Stimulated activated CD8-positive, alpha-beta memory T cell treated with anti-CD3 and anti-CD28 coated beads, Interleukin-15, amount 100 ng/mL, for 4 hours (primary cell): ENCODE measurements around the gene RASGRP2.

Experiments used
- DNase-seq, 2 donors: peaks; one replicate each; pipeline ENCODE4 v3.0.0-alpha.2; 2020; ENCODE audit warnings: low read depth in 2 of 2

RASGRP2 gene

DNA sequence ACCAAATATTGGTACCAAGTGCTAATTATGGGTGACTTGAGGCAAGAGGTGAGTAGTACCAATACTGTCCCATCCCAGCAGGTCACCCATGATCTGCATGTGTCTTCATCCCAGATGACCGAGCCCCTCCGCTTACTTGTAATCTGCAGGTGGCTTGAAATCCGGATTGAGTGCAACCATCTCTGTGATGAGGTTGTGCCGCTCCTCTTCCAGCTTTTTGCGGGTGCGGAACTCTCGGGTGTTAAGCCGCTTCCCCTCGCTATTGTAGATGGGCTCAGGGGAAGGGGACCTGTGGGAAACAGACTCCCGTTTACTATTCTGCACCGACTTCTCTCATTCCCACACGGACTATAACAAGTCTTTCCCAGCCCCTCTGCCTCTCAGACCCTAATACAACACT lies 26.2 kb upstream of the RASGRP2 start:
- no peak for DNase-seq

DNA sequence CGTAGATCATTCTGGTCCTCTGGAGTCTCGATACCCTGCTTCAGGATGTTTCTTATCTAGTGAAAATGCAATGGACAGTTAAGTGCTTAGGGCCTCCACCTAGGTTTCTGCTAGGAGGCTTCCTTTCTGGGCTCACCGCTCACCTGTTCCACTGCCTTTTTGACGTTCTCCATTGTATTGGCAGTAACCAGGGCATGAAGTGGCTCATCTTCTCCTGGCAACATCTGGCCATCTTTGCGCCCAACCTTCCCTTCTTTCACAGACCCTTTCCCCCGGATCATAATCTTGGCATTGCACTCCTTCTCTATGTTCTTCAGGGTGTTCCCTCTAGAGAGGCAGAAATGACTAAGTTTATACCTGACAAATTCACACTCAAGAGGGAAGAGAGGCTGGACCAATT lies 25.3 kb upstream of the RASGRP2 start:
- no peak for DNase-seq

DNA sequence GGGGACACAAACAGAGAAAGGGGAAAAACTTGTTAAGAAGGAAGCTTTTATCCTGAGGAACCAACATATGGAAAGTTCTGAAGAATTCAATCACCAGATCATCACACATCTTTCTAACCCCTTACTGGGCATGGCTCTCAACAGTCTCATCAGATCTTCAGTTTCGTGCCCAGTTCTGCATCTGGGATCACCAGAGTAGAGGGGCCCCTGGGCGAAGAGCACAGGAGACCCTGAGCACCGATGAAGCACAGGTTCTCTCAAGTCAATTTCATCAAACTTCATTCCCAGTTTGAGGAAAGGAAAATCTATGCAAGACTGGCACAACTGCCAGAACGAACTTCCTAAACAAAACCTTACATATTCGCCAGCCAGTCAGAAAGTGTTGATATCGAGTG lies 24.4 kb upstream of the RASGRP2 start:
- no peak for DNase-seq

DNA sequence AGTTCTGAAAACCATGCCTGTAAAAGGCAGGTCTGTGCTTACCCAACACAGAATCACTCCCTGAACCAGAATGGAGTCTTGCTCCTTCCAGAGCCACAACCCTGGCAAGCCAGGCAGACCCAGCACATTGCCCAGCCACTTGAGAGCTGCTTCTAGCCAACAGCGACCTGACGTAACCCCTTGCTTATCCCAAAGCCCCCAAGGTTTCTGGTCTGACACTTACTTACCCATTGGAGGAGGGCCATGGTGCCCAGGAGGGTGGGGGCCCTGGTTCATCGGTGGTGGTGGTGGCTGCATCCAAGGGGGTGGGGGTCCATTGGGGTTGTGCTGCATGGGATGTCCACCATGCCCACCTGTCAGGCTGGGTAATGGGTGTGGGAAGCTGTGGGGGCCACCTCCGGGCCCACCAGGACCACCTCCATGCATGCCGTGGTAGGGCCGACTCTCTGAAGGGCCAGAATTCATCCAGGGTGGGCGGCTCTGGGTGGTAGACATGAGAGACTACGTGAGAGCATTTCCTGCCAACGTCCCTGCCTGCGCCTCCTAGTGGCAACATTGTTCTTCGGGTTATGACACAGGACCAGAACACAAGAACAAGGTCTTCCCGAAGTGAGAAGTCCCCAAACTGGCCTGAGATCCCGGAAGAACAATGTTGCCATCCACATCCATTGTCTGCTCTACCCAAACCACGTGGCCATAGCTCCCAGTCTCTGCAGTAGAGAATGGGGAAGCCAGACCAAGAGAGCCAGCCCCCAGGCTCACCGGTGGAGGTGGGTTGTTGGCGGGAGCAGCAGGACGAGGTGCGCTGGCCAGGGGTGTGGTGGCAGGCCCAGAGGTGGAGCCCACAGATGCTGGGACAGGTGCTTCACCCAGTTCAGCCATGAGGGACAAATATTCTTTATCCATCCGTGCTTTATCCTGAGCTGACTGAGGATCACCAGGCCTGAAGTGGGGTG lies 23.7 kb upstream of the RASGRP2 start:
- DNase-seq: peak; percentile 37 to 62

DNA sequence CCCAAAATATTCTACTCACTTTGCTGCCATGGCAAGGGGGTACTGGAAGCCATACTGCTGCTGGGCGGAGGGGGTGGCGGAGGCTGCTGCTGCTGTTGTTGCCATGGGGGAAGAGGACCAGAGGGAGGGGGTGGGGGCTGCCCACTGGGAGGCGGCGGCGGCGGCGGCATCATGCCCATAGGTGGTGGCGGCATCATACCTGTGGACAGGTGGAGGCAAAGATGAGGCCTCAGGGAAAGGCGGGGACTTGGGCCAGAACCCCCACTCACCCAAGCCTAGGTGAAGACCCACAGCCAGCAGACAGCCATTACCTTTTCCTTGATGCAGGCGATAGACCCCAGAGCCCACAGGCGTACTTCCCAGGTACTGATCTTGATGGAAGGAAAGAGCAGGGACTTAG lies 22.9 kb upstream of the RASGRP2 start:
- DNase-seq: no peak

DNA sequence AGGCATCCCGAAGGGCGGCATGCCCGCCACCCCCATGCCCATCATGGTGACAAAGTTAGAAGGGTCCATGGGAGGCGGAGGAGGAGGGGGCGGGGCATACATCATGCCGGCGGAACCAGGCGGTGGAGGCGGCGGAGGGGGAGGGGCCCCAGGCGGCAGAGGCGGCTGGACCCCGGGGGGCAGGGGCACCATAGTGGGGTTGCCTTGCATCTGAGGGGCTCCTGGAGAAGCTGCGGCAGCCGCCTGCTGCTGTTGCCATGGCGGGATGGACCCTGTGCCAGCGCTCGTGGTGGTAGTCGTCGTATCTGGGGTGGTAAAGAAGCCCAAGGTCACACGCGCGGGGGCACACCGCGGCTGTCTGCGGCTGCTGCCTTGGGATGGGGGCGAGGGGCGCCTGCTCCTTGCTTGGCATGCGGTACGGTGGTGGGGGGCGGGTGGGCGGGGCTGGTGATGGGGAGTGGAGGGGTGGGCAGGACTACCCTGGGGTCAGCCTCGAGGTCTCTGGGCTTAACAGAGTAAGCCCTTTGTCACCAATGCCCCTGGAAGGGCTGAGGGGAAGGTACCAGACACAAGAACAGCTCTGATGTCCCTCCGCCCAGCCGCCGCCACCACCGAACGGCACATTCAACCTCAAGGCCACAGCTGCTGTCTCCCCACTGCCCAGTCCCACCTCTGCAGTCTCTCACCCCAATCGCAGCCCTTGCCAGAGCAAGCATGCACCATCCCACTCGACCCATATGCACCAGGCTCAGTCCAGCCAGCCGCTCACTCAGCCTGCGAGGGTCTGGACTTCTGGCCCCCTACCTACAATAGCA lies 22.1 kb upstream of the RASGRP2 start:
- DNase-seq: no peak

DNA sequence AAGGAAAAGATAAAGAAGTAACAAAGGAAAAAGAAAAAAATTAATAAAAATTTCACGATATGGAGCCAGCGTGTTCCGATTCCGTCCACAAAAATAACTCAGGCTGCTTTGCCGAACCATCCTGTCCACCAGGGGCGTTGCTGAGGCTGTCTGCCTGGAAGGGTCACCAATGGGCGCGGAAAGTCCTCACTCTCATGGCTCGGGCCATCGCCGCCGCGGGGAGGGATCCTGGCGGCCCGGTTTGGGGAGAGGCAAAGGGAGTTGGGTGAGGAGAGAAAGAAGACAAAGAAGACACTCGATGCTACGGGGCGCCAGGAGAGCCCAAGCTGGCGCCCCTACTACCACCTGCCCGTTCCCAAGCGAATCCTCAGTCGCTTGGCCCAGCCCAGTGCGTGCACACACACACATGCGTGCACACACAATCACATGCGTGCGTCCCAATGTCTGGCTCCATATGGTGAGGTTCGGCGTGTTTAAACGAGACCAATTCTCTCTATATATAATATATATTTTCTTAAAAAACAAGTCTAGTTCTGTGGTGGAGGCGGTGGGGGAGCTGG lies 21.4 kb upstream of the RASGRP2 start:
- DNase-seq: no peak

DNA sequence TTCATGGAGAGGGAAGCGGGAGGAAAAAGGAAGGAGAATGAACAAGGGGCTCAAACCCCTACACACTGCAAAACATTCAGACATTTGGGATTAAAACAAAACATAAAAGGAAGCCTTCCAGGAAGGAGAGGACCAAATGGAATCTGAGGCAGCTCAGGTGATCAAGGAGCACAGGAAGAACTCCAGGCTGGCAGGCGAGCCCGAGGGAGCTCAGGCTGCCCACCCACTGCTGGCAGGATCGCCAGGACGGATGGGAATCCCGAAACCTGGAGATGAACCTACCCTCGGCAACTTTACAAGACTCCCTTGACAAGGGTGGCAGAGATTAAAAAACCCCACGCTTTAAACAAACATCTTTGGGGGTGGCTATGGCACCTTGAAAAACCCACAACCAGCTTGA lies 20.8 kb upstream of the RASGRP2 start:
- DNase-seq: no peak

DNA sequence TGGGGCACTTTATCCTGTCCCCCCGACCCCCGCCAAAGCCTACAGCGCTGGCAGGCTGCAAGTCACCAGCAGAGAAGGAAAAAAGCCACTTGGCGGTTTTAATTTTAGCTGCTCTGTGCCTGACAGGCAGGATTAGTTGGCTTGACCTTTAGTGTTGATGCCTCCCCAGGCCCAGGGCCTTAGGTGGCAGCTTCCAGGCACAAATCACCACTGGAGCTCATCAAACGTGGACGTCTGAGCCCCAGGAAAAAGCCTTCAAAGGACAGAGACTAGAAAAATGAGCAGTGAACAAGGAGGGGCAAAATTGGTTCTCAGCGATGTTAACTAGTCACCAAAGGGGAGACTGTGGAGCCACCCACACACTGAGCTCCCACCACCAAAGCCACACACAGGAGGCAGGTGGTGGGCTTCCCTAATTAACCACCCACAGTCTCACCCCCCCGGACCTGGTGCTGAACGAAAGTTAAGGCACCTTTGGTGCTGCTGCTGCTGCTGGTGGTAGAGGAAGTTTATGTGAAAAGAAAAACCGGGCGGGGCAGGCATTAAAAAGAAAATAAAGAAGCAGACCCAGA lies 20.2 kb upstream of the RASGRP2 start:
- DNase-seq: peak; percentile 51 to 65

DNA sequence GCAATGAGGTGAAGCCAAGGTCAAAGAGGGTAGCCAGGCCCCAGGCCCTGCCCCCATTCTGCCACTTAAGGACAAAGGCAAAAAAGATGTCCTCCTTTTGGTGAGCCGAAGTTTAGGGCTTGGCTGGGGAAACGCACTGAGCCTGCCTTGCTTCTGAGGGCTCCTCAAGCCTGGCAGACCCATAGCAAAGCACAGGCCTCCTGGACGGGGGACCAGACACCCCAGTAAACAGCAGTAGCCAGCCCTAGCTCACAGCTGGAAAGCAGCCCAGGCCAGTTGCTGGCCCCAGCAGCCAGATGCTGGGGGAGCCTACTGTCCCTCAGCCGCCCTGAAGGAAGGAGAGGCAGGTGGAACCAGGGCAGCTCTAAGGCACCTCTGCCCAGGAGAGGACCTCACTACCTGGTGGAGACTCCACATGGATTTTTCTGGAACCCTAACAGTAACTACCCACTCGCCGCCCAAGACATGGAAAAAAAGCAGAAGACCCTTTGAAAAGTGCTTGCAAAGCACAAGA lies 19.6 kb upstream of the RASGRP2 start:
- DNase-seq: no peak

DNA sequence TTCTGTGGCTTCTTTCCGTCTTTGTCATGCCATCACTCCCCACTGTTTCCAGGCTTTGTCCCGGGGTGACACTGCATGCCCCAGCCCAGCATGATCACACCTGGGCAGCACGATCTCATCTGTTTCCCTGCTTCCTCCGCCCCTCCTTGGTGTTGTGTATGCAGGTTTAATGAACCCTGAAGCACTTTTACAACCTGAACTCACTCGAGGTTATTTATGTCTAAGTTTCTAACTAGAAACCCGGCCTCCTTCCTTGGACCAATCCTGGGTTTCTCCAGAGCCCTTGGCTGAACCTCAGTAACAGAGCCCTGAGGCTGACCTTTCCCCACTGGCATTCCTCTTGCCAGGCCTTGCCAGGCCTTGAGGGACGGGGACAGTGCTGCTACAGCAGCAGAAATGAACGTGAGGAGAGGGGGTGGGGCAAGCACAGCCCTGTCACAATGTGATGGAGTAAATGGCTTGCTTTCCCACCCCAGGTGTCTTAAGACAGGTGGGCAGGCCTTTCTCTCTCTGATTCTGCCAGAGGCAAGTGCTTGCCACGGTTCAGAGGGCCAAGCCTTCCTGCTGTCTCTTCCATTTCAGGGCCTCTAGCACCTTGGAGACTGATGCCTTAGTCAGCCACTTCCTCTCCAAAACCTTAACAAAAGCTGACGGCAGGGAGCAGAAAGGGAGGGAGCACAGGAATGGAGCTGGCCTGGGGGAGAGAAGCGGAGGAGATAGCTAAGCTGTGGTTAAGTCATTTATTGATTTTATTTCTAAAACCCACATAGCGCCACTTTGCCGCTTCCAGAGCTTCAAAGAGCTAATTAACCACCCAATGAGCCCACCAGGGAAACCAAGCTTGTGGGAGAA lies 19.0 kb upstream of the RASGRP2 start:
- no peak for DNase-seq

DNA sequence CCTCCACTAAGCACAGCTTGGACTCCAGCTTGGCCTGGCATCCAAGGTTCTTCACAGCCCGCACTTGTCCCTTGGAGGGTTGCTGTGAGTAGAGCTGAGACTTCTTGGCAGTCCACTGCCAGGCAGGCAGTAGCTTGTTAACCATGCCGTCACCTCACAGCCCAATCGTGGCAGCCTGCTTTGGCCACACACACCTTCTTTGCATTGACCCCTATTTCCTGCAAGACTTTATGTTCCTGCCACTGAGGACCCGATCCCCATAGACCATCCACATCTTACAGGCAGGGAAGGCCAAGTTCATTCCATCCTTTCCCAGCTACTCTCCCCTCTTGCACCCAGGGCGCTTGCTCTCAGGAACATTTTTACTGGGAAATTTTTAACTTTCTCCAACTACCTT lies 18.3 kb upstream of the RASGRP2 start:
- no peak for DNase-seq

DNA sequence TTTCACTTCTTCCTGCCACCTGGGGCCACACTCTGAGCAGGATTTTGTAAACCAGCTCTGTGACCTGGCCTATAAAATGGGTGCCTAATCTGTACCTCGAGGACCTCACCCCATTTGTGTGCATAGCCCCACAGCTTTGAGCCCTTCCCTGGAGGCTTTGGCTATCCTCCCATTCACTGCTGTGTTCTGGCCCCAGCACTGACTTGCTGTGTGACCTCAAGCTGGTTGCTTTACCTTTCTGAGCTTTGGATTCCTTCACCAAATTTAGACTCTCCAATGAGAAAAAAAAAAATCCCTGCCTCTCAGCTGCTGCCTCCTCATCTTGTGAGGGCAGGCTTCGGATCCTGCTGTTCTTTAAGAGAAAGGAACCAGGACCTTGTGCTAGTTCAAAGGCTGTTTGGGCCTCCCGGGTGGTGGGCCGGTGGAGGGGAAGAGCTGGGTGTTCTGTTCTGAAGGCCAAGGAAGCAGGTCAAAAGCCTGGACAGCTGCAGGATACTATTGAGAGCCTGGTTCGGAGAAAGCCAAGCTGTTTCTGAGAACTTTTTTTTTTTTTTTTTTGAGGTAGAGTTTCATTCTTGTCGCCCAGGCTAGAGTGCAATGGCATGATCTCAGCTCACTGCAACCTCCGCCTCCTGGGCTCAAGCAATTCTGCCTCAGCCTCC lies 16.9 kb upstream of the RASGRP2 start:
- no peak for DNase-seq

DNA sequence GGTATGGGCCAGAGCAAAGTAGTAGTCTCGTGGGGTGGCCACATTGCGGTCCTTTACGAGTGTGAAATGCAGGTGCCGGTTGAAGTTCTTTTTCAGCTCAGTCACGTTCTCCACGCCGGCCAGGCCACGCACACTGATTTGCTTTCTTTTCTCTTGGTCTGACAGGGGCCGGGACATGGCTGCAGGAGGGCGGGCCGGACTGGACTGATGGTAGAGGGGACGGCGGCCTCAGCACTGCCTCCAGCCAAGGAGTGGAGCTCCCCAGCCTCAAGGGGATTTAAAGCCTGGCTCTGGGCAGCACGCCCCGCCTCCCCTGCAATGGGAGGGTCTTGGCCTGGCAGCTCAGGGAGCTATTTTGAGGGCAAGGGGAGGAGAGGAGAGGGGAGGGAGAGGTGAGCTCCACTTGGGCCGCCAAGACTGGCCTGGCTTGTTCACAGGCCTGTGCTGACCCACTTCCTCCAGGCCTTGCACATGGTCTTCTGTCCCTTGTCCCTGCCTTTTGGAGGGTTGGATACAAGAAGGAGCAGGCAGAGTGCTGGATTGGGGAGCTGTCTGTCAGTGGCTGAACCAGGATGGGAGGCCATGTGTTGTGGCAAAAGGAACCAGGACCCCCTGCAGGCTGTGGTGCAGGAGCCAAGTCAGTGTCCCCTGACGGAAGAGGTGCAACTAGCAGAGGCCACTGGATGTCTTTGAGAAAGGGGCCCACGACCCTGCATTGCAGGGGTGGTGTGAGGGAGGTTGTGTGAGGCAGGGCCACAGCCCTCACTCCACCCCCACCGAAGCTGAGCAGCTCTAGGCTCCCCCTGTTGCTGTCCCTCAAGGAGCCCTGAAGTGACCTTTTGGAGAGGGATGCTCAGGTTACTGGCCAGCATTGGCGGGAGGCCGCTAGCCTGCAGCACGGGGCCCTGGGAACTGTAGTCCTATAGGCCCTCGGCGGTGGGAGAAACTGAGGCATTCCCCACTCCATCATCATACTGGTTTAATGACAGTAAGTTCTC lies 16.1 kb upstream of the RASGRP2 start, which contains the start of gene PYGM:
PYGM (minus strand) TSS at position 253 of the 998 bp plus-strand sequence; CDS start at position 177, 76 bp downstream.
- no peak for DNase-seq

DNA sequence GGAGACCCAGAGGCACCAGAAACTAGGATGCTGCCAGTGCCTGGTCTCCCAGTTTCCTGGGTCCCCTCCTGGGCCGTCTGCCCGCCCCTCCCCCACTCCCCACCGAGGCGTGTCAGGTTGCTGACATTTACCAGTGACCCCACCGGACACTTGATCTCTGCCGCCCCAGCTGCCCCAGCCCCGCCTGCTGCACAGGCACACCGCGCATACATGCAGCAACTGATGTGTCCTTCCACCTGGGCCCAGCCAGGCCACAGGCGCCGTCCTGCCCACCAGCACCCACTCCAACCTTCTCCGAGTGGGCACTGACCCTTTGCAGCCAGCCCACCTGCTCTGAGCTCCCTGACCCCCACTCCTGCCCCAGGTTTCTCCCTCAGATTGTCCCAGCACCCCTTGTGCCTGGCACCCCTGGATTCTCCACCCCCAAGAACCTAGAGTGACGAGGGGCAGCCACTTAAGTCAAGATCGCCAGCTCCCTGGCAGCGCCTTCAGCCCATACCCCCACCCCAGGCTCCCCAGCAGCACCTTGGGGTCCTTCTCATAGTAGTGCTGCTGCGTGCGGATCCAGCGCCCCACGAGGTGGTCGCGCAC lies 15.3 kb upstream of the RASGRP2 start:
- no peak for DNase-seq

DNA sequence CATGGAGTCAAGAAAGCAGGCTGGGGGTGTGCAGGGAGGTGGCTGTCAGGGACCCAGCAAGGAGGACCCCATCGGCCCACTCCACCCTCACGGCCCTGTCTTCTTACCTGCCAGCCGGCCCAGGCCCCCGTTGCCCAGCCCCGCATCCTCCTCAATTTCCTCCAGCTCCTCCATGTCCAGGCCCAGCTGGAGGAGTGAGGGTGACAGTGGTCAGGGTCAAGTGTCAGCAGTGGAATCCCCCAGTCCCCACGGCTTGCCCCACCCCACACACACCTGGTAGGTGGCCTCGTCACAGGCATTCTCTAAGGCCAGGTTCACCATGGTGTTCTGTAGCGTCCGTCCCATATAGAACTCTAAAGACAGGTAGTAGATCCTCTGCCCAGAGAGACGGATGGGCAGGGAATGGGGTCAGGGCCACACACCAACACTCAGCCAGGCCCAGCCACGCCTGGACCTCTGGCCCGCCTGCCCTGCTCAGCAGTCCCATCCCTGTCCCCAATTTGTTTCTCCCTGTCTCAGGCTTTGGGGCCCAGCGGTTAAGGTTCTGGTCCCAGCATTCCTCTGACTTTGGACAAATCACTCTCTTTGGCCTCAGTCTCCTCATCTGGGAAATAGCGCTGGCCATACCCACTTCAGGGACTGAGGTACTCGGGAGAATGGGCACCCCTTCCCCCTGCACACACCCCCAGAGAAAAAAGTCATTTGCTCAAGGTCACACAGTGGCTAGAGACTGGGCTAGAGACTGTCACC lies 14.6 kb upstream of the RASGRP2 start:
- DNase-seq: no peak

DNA sequence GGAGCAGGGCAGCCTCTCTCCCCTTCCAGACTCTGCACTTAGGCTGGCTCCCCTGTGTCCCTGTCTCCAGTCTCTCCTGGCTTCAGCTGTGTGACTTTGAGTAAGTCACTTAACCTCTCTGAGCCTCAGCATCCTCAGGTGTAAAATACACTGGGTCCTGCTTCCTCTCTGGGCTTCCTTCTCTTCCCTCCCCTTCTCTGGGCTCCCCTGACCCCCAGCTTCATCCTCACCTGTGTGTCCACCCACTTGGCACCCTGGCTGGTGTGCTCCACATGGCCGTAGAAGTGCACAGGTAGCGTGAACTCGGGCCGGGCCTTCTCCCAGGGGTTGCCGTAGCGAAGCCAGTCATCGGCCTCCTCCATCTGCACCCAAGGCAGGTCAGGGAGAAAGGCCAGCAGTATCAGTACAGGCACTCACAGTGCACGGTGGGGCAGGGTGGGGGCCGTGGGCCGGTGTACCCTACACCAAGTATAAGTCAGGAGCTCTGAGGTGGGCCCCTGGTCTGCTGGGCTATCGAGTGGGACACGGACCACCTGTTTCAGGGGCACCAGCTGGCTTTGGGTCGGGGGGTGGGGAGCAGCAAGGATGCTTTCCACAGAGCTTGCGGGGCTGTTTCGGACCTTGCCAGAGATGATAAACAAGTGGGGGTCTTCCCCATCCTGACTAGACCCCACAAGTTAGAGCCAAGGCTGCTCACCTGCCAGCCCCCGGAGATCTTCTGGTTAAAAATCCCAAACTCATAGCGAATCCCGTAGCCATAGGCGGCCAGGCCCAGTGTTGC lies 13.8 kb upstream of the RASGRP2 start:
- DNase-seq: no peak
